ENCODE measurements around the gene EPOP. TPM values are rescaled to one million over a fixed set of nuclear protein-coding genes. Genes with fewer than 3 reads are reported as not detected.

EPOP gene
- total and polyA plus RNA-seq, 2 of the 13 experiments (the other 11 are each of a cell fraction or from before 2014, with no cell fraction given), result 14.7 to 37.8 TPM

- Histone ChIP-seq H3K9ac (ENCODE audit: insufficient read depth, low read depth, low read length) (peak overlapping the region; percentile 87), H3K4me3 (replicated peaks in 1 of 3; ENCODE audit: insufficient read depth in 1 of 3, low read depth in 2 of 3, low read length in 3 of 3) (peak overlapping the region; percentile 34 to 67 (median 40); a peak in 5 of 6 replicates), H3K9me3 (ENCODE audit: low read length) (no peaks in the 10 kb centered on the region), H3K36me3 (replicated peaks in 1 of 2; ENCODE audit: control insufficient read depth in 1 of 2, insufficient read depth in 2 of 2, low read length in 2 of 2) (no peaks in the 10 kb centered on the region), H3K27ac (ENCODE audit: extremely low read length, insufficient read depth, low read length) (peak overlapping the region; percentile 98), H3K4me2 (ENCODE audit: low read depth, low read length) (peak overlapping the region; percentile 82), H3K4me1 (ENCODE audit: insufficient read depth, low read length) (peaks cover 93% of the 10 kb centered on the region), H3K79me2 (ENCODE audit: insufficient read depth, low read length) (no peaks in the 10 kb centered on the region), H4K20me1 (ENCODE audit: insufficient read depth, low read length) (no peaks in the 10 kb centered on the region), H3K27me3 (ENCODE audit: control insufficient read depth in 1 of 2, insufficient read depth in 2 of 2, low read length in 2 of 2) (no peaks in the 10 kb centered on the region), H2AFZ (ENCODE audit: low read length) (no peak overlapping the region)
- intact Hi-C loops (cut with micrococcal nuclease; ENCODE audit: unreplicated experiment) (loop anchor here (1.0 kb wide), 4 partner anchors 36 to 51 kb away; no protein-coding TSS in a partner anchor), in situ Hi-C loops (cut with HindIII; ENCODE audit: extremely low pct_ligation_motif_present, low pct_unique_long_range_greater_than_20kb) (loop anchor here (5.0 kb wide), 1 partner anchor 50 kb away; the partner anchor contains the start of gene SRCIN1)
- DNase-seq (ENCODE audit: low spot score) (peak; percentile 99), FAIRE-seq (no peak), ATAC-seq (peak; percentile 83)
- under 1% methylated on average over 26 of the region's 27 CpGs for WGBS (ENCODE audit: low lambda C conversion rate)
- POLR2A ChIA-PET, result interaction anchor here (0.8 to 9.9 kb wide), 37 partner anchors 8 to 308 kb away, joined by 3 to 291 read pairs (median 6); partner anchors contain the start of genes EPOP, LASP1, MLLT6 and PSMB3
- TSS peak; percentile 95 for BruUV-seq (replicated peaks)
- CTCF ChIA-PET (ENCODE audit: low intra/inter-chr PET ratio, low total read pairs), result interaction anchor here (1.8 kb wide), 1 partner anchor 51 kb away, joined by 17 read pairs; the partner anchor contains the start of gene SRCIN1
- TF ChIP-seq, protein P1, sequence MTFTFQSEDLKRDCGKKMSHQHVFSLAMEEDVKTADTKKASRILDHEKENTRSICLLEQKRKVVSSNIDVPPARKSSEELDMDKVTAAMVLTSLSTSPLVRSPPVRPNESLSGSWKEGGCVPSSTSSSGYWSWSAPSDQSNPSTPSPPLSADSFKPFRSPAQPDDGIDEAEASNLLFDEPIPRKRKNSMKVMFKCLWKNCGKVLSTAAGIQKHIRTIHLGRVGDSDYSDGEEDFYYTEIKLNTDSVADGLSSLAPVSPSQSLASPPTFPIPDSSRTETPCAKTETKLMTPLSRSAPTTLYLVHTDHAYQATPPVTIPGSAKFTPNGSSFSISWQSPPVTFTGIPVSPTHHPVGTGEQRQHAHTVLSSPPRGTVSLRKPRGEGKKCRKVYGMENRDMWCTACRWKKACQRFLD (CRISPR knock-in tag; IDR thresholded peaks at IDR 0.05; ENCODE audit: borderline replicate concordance), result no peak
- TF ChIP-seq ZNF691 (CRISPR knock-in tag; IDR thresholded peaks at IDR 0.05; ENCODE audit: borderline replicate concordance, low read depth) (no peak), RERE (CRISPR knock-in tag; IDR thresholded peaks at IDR 0.05; ENCODE audit: low read depth) (no peak), RELA (CRISPR knock-in tag; IDR thresholded peaks at IDR 0.05) (no peak), AKNA (CRISPR knock-in tag; IDR thresholded peaks at IDR 0.05; ENCODE audit: borderline replicate concordance) (no peak), THRA (CRISPR knock-in tag; IDR thresholded peaks at IDR 0.05; ENCODE audit: borderline replicate concordance) (peak; percentile 98)
These were observed 17.6 kb downstream of the EPOP start for GRCh38 chr17:38656959-38657823.
